Heart right ventricle (tissue), 16 donors: ENCODE data around the gene AGO1. TPM values are rescaled to one million over a fixed set of nuclear protein-coding genes. Genes with fewer than 3 reads are reported as not detected.

ENCODE experiments used
- ATAC-seq, 8 donors: fragments of 200-7000 bp; cut with Tn5 transposase; one replicate each; pipeline ENCODE4 v1.9.1; 2020; ENCODE audit warnings: mild to moderate bottlenecking in 8 of 8, moderate library complexity in 8 of 8, moderate number of reproducible peaks in 1 of 8
- DNase-seq, 2 donors: peaks; one replicate each; pipeline ENCODE4 v3.0.0-alpha.2; 2020
- H3K27ac ChIP-seq, 10 donors: fragments of 200-600 bp; sonication (generic) in 2 of 10; one replicate each; pipeline versions ENCODE4 v1.5.0 to v1.8.0; 2020 to 2022; ENCODE audit warnings: mild to moderate bottlenecking in 3 of 10
- H3K27me3 ChIP-seq, 7 donors: fragments of 200-600 bp; one replicate each; pipeline ENCODE4 v1.8.0; 2021 to 2022; ENCODE audit warnings: mild to moderate bottlenecking in 2 of 7
- H3K36me3 ChIP-seq, 9 donors: fragments of 200-600 bp; sonication (generic) in 1 of 9; one replicate each; pipeline versions ENCODE4 v1.5.0 to v1.8.0; 2020 to 2022; ENCODE audit warnings: mild to moderate bottlenecking in 2 of 9
- H3K4me1 ChIP-seq, 9 donors: fragments of 200-600 bp; sonication (generic) in 1 of 9; one replicate each; pipeline versions ENCODE4 v1.5.0 to v1.8.0; 2020 to 2022; ENCODE audit warnings: mild to moderate bottlenecking in 4 of 9
- H3K4me3 ChIP-seq, 10 donors: fragments of 200-600 bp; sonication (generic) in 2 of 10; one replicate each; pipeline versions ENCODE4 v1.5.0 to v1.8.0; 2020 to 2022; ENCODE audit warnings: mild to moderate bottlenecking in 7 of 10, moderate library complexity in 2 of 10
- H3K9me3 ChIP-seq, 11 donors: fragments of 200-600 bp in 10 of 11; sonication (generic) in 2 of 11; one replicate each; pipeline versions ENCODE4 v1.5.0 to v1.8.0; 2013 to 2022; ENCODE audit warnings: mild to moderate bottlenecking in 2 of 11, control low read depth in 1 of 11, moderate library complexity in 1 of 11
- intact Hi-C, 10 donors: fragments of 100-400 bp; cut with DNase I; formaldehyde crosslinking; loops; one replicate each; pipeline versions ENCODE4 v1.11.1 to v1.14.2; 2022
- polyA plus RNA-seq, 2 donors: library from polyadenylated mRNA; stranded (reverse); fragments of 200-250 nt; gene quantifications; one replicate each; pipeline ENCODE4 v1.2.3, GENCODE V29; 2013
- total RNA-seq, 10 donors: library from RNA; stranded (reverse); fragmentation: NEBNext Ultra II Directional in 3 of 10; extraction: Animal tissue kit (Norgen Biotek cat#: 25700) in 3 of 10; gene quantifications; one replicate each; pipeline versions ENCODE4 v1.2.1 to v1.2.4, GENCODE V29; 2021 to 2023
- TF ChIP-seq, protein P1 (sequence below), 9 donors: fragments of 200-600 bp; sonication (generic) in 2 of 9; IDR thresholded peaks; one replicate each; pipeline versions ENCODE4 v1.5.0 to v1.8.0; 2021 to 2022; ENCODE audit warnings: antibody characterized with exemption in 9 of 9, mild to moderate bottlenecking in 5 of 9, moderate library complexity in 1 of 9
- donor health status: Arrhythmogenic right ventricular cardiomyopathy.
- donor health status: ischemic (EF 13 %, LVEDD 7.1; RV severe dilation, severe dysfunction).
- donor health status: healthy with polysubstance abuse.
- donor health status: DM: no; HTN: yes; CAD: no.
- donor health status: DM: no; HTN: no; CAD: no.
- donor health status: ischemic (EF 25% LVEDD 6.9; RV normal size, moderate dysfunction).
- donor health status: ischemic (EF 25% LVEDD 5.7; RV mildly dilated, moderate dysfunction).
- donor health status: healthy.
- donor health status: DM: yes; HTN: yes; CAD: no.
- donor health status: Ischemic cardiomyopathy.
- donor health status: ischemic (EF 35%, LVEDD 5.7; RV mildly dilated, moderate dysfunction).
- donor health status: nonischemic (EF 11% LVEDD 7.7; RV severe dilation, severe dysfunction).
- donor health status: DM: yes; HTN: yes; CAD: no.
- donor health status: PGD.
- donor health status: ischemic (EF 29% LVEDD 5.4; RV normal size, mild dysfunction).
- donor health status: nonischemic (EF 23%, LVEDD 6.1; RV moderate dilation, normal function).

AGO1 gene
- total and polyA plus RNA-seq, 12 donors: 1.9 to 26.5 (median 21.9) TPM

DNA sequence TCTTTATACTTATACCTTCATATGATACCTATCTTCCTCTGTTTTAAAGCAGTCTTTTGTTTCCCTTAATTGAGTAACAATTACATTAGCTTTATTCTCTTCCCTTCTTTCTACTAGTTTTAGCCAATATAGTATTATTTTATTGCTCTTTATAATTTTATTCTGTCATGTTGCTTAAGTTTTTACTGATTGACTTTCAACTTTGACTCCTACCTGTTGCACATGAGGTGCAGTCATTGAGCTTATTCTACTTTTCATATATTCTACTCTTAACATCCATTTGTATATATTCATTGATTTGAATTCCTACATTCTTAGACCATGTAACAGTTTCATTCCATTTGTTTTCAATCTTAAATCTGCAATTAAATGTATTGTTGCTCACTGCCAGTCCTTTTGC is 97.1 kb downstream of the AGO1 start:
- no peak overlapping the region for H3K27ac ChIP-seq
- H3K36me3 ChIP-seq: peaks cover 0 to 82% (median 12%) of the 10 kb centered on the region in 9 donors
- H3K27me3 ChIP-seq: no peaks in the 10 kb centered on the region
- no peaks in the 10 kb centered on the region for H3K4me1 ChIP-seq
- DNase-seq (no peak), ATAC-seq (no peak)
- H3K4me3 ChIP-seq: no peak overlapping the region
- intact Hi-C loops: no loop called here
- H3K9me3 ChIP-seq: no peaks in the 10 kb centered on the region
- TF ChIP-seq, protein P1, sequence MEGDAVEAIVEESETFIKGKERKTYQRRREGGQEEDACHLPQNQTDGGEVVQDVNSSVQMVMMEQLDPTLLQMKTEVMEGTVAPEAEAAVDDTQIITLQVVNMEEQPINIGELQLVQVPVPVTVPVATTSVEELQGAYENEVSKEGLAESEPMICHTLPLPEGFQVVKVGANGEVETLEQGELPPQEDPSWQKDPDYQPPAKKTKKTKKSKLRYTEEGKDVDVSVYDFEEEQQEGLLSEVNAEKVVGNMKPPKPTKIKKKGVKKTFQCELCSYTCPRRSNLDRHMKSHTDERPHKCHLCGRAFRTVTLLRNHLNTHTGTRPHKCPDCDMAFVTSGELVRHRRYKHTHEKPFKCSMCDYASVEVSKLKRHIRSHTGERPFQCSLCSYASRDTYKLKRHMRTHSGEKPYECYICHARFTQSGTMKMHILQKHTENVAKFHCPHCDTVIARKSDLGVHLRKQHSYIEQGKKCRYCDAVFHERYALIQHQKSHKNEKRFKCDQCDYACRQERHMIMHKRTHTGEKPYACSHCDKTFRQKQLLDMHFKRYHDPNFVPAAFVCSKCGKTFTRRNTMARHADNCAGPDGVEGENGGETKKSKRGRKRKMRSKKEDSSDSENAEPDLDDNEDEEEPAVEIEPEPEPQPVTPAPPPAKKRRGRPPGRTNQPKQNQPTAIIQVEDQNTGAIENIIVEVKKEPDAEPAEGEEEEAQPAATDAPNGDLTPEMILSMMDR (IDR thresholded peaks at IDR 0.05): no peak

Other genes with a start within 250 kb of the AGO1 start
- gene PSMB2, start 241.7 kb upstream of the AGO1 start, total RNA-seq: 10 to 100 TPM; 34.1 to 55.0 (median 39.1) TPM
- 10 to 100 TPM; 34.2 to 44.1 TPM for gene PSMB2, start 241.7 kb upstream of the AGO1 start, polyA plus RNA-seq
- gene C1orf216, start 164.3 kb upstream of the AGO1 start, total RNA-seq: 10 to 100 TPM in 4 of 10 donors, 1 to 10 TPM in 6; 7.2 to 13.3 (median 9.7) TPM
- 1 to 10 TPM; 4.6 to 9.1 TPM for gene C1orf216, start 164.3 kb upstream of the AGO1 start, polyA plus RNA-seq
- 1 to 10 TPM in 2 of 10 donors, under 1 TPM in 8; 0.26 to 2.8 (median 0.43) TPM for gene CLSPN, start 113.2 kb upstream of the AGO1 start, total RNA-seq
- under 1 TPM; 0.06 to 0.29 TPM for gene CLSPN, start 113.2 kb upstream of the AGO1 start, polyA plus RNA-seq
- 10 to 100 TPM; 15.0 to 25.1 (median 20.5) TPM for gene AGO4, start 75.2 kb upstream of the AGO1 start, total RNA-seq
- gene AGO4, start 75.2 kb upstream of the AGO1 start, polyA plus RNA-seq: 10 to 100 TPM in 1 of 2 donors, 1 to 10 TPM in 1; 4.1 to 10.5 TPM
- gene AGO3, start 47.9 kb downstream of the AGO1 start, total RNA-seq: 10 to 100 TPM; 12.3 to 20.7 (median 15.1) TPM
- 1 to 10 TPM; 2.2 to 3.4 TPM for gene AGO3, start 47.9 kb downstream of the AGO1 start, polyA plus RNA-seq
- gene TEKT2, start 200.9 kb downstream of the AGO1 start, total RNA-seq: not detected
- gene TEKT2, start 200.9 kb downstream of the AGO1 start, polyA plus RNA-seq: under 1 TPM in 1 of 2 donors, not detected in 1; 0.06 TPM
- 10 to 100 TPM; 11.0 to 24.3 (median 15.6) TPM for gene ADPRS, start 205.7 kb downstream of the AGO1 start, total RNA-seq
- gene ADPRS, start 205.7 kb downstream of the AGO1 start, polyA plus RNA-seq: 10 to 100 TPM; 18.9 to 23.0 TPM
- gene COL8A2, start 242.0 kb downstream of the AGO1 start, total RNA-seq: 1 to 10 TPM in 3 of 10 donors, under 1 TPM in 7; 0.53 to 2.0 (median 0.73) TPM
- gene COL8A2, start 242.0 kb downstream of the AGO1 start, polyA plus RNA-seq: under 1 TPM; 0.58 to 0.80 TPM